NK-92 (cell line): ENCODE results near the gene SMAD4.
"Not testable (repeated sequence)": the region's sequence is repeated elsewhere in the genome, so short reads cannot be mapped to it uniquely, and the experiment has no call there.

Source experiments
- DNase-seq: peaks from one replicate; lab custom pipeline; 2025; ENCODE audit not compliant: unreplicated experiment; lab: John Stamatoyannopoulos, UW

SMAD4 gene

DNA sequence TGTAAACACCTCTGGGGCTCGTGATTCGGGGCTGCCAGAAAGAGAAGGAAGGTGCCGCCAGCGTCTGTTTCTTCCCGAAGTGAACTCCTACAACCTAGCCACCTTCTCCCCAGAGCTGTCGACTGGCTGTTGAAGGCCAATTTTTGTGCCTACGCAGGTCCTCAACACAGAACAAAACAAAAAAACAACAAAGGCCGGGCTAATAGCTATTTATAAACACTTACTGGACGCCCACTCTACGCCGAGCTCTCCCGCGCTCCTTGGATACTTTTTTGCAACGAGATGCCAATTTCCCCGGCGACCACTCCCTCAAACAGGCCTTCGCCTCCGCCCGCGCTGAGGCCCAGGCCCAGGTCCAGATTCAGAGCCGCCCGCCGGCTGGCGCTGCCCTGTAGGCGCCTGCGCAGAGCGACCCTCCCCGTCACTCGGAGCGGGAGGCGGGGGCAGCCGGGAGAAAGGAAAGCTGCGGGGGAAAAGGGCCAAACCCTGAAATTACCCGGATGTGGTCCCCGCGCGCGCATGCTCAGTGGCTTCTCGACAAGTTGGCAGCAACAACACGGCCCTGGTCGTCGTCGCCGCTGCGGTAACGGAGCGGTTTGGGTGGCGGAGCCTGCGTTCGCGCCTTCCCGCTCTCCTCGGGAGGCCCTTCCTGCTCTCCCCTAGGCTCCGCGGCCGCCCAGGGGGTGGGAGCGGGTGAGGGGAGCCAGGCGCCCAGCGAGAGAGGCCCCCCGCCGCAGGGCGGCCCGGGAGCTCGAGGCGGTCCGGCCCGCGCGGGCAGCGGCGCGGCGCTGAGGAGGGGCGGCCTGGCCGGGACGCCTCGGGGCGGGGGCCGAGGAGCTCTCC is at the start of gene SMAD4:
Gene SMAD4, plus strand, starts transcription at position 520 of the 843 bp plus-strand sequence. CDS start 16,834 bp downstream, outside the sequence.
- peak; percentile 91 for DNase-seq

DNA sequence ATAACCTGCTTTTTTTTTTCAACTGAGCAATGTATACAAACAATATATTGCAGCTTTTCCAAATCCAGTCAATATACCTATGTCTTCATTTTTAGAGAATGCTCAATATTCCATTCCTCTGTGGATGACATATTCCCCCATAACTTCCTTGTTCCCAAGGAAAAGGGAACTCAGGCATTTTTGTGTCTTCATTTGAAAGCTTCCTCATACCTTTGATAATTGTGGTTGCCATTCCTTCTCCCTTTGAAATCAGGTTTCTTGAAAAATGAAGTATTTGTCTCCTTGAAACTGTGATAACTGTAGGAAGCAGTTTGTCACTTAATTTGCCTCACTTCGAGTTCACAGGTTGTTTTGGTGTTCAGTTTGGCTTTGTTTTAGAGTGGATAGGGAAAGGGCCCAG is 48.6 kb upstream of the SMAD4 start:
- DNase-seq, result no peak

DNA sequence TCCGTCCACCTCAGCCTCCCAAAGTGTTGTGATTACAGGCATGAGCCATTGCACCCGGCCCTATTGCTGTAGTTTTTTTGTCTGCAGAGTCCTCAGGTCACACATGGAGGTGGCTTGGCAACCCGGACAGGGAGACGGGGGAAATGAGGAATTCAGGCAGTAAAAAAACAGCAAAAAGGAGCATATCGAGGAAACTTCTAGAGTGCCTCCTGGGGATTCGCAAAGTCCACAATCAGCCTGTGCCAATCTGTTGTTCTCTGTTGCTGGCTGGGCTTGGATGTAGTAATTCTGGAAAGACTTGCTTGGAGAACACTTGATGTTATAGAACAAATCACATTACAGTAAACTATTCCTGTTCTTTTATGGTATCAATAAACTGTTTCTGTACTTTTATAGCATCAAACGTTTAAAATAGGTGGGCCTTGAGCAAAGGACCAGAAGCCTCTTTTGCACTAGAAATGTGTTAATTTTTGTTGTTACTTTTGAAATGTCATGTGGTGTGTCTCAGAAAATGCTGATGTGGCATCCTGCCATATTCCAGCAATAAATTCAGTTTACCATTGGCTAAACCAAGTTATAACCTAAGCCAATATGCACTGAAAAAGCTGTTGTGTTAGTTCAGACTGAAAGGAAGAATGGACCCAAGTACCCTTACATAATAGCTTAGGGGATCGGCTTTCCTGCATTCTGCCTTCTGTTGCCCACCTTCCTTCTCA is 47.8 kb upstream of the SMAD4 start:
- DNase-seq, result no peak

DNA sequence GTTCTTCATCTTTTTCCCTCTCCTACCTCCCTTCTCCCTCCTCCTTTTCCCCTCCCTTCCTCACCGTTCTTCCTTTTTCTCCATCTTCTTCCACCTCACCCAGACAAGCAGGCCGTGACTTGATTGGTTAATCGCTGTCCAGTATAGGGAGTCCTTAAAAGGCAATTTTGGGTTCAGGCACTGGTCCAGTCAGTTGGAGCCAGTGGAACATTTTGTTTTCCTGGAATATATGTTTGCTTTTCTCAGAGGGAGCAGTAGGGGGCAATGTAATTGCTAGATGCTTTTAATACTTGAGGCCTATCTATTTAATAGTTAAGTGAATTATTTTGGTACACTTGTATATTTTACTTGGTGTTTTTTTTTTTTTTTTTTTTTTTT is 47.2 kb upstream of the SMAD4 start:
- no peak for DNase-seq

DNA sequence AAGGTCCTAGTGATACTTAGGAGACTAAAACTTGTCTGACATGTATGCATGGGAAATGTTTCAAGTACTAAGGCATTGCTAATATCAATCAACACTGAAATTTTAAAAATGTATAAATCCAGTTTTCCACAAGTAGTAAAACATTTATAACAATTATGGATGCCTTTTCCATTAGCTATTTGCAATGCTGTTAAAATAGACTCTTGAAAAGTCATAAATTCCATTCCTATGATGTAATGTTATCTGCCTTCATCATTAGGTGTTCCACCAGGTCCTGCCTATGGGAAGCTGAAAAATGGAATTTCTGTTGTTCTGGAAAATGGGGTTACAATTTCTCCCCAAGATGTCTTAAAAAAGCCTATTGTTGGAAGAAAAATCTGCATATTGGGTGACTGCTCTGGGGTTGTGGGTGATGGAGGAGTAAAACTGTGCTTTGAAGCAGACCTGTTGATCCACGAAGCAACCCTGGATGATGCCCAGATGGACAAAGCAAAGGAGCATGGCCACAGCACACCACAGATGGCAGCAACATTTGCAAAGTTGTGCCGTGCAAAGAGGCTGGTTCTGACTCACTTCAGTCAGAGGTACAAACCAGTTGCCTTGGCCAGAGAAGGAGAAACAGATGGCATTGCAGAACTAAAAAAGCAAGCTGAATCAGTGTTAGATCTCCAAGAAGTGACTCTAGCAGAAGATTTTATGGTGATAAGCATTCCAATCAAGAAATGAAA is 43.5 kb upstream of the SMAD4 start:
- no peak for DNase-seq

DNA sequence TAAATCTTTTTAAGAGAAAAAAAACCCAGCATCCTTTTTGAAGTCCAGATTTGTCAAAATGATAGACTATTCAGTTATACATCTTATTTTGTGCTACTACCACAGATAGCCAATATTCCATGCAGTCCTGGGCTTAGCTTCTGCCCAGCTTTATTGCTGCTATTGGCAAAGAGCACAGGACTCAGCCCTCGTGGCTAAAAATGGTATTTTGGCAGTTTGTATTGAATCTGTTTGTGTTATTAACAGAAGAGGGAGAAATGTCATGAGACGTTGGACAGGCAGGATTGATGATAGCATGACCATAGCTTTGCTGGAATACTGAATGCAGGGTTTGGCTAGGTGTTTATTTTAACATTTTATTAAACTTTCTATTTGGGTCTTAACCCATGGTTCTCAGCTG is 42.8 kb upstream of the SMAD4 start:
- DNase-seq, result no peak

DNA sequence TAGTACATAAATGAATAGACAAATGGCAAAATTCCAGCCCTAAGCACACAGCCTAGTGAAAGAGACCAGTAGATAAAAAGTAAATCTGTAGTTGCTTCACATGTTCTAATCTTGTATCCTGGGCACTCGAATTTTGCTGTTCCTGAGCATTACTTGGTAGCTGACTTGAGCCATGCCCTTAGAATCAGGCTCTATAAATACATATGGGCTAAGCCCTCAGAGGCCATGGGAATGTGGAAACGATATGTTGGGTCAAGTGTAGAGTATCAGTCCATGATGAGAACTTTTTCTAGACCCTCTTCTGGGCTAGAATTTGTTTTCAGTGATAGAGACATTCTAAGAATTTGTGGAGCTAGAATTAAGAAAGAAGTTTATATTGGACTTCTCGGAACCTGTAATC is 40.3 kb upstream of the SMAD4 start:
- DNase-seq, result no peak

DNA sequence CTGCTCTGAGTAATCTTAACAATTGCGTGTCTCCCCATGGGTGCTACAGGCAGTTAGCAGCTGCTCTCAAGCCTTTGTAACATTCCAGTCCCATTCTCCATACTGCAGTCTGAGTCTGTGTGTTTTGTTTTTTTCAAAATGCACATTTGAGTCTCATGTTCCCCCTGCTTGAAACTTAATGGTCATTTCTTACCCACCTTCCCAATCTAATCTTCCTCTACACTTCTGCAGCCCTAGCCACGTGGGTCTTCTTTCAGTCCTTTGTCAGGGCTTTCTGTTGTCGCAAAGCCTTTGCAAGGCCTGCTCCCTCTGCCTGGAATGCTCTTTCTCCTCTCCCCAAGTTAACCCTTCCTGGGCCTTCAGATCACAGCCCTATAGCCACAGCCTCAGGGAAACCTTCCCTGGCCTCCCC is 37.7 kb upstream of the SMAD4 start:
- no peak for DNase-seq

DNA sequence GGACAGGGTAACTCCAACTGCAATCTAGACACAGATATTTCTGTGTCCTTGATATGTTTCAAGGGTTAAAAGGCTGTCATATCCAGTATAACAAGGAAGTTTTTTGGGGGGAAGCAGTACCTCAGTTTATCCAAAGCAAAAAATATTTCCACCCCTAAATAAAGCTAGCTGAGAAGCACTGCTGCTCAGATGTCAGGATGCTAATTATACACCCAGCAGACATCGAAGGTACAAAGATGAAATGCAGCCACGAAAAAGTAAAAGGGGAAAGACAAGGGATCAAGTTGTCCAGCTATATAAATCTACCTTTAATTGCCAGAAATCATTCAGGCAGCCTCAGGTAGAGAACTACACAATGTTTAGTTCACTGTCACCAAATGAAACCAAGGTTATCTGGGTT is 36.0 kb upstream of the SMAD4 start:
- no peak for DNase-seq

DNA sequence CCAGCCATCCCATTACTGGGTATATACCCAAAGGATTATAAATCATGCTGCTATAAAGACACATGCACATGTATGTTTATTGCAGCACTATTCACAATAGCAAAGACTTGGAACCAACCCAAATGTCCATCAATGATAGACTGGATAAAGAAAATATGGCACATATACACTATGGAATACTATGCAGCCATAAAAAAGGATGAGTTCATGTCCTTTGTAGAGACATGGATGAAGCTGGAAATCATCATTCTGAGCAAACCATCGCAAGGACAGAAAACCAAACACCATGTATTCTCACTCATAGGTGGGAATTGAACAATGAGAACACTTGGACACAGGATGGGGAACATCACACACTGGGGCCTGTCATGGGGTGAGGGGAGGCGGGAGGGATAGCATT is 26.8 kb upstream of the SMAD4 start:
- DNase-seq, result not testable (repeated sequence)

DNA sequence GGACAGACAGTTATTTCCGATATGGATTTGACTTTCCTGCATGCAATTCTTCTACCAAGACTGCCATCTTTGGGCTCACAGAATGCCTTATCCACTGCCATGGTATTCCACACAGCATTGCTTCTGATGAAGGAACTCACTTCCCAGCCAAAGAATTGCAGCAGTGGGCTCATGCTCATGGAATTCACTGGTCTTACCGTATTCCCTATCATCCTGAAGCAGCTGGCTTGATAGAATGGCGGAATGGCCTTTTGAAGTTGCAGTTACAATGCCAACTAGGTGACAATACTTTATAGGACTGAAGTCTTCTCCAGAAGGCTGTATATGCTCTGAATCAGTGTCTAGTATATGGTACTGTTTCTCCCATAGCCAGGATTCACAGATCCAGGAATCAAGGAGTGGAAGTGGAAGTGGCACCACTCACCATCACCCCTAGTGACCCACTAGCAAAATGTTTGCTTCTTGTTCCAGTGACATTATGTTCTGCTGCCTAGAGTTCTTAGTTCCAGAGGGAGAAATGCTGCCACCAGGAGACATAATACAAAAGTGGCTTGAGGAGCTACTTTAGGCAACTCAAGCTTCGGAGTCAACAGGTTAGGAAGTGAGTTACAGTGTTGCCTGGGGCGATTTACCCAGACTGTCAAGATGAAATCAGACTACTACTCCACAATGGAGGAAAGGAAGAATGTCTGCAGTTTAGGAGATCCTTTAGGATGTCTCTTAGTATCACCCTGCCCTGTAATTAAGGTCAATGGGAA is 23.8 kb upstream of the SMAD4 start:
- no peak for DNase-seq

DNA sequence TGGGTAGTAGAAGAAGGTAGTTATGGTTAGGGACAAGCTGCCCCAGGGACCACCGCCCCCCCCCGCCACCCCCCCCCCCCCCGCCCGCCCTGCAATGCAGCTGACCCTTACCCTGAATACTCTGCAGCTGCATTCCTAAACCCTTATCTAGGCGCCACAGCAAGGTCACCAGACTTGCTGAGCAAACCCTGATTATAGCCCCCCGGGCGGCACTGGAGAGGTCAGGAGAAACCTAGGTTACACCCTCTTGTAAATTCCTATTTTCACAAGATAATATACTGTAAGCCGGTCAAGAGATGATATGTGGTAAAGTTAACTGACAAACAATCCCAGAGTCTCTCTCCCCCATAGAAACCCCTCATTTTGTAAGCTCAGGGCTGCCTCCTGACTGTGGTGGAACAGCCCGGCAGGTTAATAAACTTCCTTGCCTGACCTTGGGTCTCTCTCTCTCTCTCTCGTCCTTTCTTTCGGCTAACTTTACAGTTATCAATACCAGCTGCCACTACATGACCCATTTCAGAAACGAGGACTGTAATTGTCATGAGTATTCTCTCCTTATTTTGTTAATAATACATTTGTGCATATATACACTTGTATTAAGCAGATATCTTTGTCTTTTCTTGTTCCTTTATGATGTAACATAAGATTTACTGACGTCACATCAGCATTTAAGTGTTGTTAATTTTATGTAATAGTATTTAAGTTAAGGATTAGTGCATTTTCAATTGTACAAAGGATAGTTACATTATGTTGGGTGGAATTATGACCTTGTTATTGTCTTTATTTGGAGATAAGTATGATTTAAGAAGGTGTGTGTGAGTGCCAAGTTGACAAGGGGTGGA is 22.8 kb upstream of the SMAD4 start:
- no peak for DNase-seq

DNA sequence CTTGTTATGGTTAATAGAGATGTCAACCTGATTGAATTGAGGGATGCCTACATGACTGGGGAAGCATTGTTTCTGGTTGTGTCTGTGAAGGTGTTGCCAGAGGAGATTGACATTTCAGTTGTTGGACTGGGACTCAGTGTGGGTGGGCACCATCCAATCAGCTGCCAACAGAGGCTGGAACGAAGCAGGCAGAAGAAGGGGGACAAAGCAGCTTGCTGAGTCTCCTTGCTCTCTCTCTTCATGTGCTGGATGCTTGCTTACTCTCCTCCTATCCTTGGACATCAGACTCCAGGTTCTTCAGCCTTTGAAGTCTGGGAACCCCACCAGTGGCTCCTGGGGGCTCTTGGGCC is 22.2 kb upstream of the SMAD4 start:
- DNase-seq, result no peak

DNA sequence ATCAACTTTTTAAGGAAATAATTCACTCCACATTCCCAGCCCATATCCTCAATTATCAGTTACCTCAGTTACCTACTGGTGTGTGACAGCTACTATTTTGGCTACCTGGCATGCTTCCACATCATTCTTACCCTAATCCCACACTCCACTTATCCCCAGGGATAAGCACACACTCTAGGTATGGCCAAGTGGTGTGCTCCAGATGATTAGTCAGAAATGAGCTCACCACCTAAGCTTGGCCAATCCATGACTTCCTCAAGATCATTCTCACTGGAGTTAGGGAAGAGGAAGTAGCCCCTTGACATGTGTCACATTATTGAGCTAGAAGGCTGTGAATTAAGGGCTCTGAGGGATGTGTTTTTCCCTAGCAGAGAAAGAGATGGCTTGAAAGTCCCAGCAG is 20.9 kb upstream of the SMAD4 start:
- DNase-seq, result no peak

DNA sequence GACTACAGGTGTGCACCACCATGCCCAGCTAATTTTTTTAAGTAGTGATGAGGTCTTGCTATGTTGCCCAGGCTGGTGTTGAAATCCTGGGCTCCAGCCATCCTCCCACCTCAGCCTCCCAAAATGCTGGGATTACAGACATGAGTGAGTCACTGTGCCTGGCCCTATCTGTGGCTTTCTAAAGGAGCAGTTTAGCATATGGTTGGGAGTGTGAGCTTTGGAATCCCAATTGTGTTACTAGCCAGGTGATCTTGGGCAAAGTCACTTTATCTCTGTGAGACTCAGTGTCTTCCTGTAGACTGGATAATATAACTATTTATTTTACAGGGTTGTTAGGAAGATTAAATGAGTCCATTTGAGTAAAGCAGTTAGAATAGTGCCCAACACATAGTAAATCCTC is 19.8 kb upstream of the SMAD4 start:
- DNase-seq, result no peak

DNA sequence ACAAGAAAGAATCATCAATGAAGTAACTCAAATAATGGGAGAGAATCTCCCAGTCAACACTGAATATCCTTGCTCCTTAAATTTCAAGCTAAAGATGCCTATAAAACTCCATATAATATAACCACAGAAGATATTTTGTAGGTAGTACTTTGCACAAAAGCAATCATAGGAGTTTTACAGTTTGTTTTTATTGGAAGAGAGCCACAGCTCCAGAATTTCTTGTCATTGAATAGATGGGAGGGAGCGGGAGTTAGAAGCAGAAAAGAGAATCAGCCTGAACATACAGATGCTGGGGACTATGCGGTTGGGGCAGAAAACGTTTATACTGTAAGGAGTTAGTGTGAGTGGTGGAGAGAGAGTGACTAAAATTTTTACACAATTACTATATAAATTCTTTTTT is 18.3 kb upstream of the SMAD4 start:
- DNase-seq, result no peak

DNA sequence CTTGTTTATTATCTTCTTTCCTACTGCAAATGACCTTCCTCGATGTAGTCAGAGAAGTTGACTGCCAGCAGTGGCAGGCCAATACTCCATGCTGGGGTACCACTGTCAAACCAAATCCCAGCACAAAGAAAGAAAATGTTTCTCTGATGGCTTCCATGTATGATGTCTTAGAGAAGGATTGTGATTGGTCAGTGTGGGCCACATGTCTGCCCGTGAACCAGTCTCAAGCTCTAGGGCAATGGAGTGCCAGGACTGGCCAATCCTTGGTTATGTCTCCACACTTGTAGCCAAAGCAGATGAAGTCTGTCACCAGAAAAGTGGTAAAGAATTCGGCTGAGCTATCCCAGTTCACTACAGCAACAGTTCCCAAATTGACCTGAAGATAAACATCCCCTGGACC is 17.6 kb upstream of the SMAD4 start:
- no peak for DNase-seq

DNA sequence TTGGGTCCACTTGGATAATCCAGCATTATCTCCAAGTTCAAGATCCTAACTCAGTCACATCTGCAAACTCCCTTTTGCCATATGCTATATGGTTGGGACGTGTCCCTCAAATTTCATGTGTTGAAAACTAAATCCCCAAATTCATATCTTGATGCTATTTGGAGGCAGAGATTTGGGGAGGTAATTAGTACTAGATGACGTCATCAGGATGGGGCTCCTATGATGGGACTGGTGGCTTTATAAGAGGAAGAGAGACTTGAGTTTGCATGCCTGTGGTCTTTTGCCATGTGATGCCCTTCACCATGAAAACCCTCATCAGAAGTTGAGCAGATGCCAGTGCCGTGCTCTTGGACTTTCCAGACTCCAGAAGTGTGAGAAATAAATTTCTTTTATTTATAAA is 16.8 kb upstream of the SMAD4 start:
- no peak for DNase-seq

DNA sequence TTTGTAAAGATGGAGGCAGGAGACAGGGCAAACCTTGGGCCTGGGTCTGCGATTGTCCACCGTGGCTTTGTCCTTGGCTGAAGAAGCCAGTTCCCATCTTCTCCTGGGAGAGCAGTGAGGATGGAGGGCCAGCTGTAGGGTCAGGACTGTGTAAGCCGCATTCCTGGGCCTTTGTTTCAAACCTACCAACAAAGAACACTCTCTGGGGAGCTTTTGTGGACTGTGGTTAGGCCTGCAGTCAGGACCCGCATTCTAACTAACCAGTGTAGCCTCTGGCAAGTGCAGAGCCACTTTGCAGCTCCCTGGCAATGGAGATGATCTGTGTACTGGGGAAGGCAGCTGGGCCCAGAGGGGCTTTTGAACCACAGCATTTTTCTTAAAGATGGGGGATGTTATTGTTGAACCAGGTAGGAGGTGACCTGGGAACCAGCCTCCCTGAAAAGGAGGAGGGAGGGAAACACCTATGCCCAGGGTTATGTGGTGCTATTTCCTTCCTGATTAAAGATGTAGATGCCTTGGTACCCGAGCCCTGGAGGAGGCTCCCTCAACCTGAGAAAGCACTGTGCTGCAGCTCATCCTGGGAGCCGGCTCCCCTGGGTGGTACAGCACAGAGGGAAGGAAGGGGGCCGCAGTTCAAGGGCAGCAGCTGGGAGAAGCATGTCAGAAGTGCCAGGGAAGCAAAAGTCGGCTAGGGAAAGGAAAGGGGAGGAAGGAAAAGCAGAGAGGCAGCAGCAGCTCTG is 12.7 kb upstream of the SMAD4 start:
- DNase-seq, result no peak

DNA sequence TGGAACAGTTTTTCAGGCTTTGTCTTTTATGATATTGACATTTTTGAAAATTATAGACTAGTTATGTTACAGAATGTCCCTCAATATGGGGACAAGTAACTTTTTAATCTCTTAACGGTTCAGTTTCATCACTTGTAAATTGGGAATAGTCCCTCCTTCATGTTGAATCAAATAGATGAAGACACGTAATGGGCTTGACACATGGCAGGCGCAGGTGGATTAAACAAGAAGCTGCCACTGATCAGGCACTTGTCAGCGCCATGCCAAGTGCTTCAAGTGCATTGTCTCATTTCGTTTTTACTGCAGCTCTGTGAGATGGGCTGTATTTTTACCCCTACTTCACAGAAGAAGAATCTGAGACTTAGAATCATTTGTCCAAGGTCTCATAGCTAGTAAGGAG is 9.5 kb upstream of the SMAD4 start:
- DNase-seq, result no peak
